Prostate gland (tissue), 2 donors: ENCODE measurements around the gene F5. TPM values are rescaled to one million over a fixed set of nuclear protein-coding genes. Genes with fewer than 3 reads are reported as not detected.

Experiments used
- DNase-seq: peaks from one replicate; pipeline ENCODE4 v3.0.0-alpha.2; 2019; ENCODE audit warnings: low spot score
- H3K27ac ChIP-seq, 2 donors: fragments of 200-600 bp; sonication (generic); 2 replicates each; pipeline ENCODE4 v1.5.1; 2017 to 2019
- H3K27me3 ChIP-seq: fragments of 200-600 bp; sonication (generic); replicated peaks from 2 replicates; pipeline ENCODE4 v1.5.1; 2019; ENCODE audit not compliant: insufficient read depth
- H3K36me3 ChIP-seq, 2 donors: fragments of 200-600 bp; sonication (generic); 1 replicate in 1 of 2; 2 replicates in 1 of 2; pipeline versions ENCODE4 v1.5.1 to v1.8.1; 2017 to 2019
- H3K4me1 ChIP-seq: fragments of 200-600 bp; sonication (generic); replicated peaks from 2 replicates; pipeline ENCODE4 v1.5.1; 2019
- H3K4me3 ChIP-seq, 2 donors: fragments of 200-600 bp; sonication (generic); 2 replicates each; pipeline ENCODE4 v1.5.1; 2017 to 2019
- H3K9me3 ChIP-seq: fragments of 200-600 bp; sonication (generic); 2 replicates; pipeline ENCODE4 v1.5.1; 2017
- CTCF ChIP-seq, 4 experiments: fragments of 200-600 bp in 2 of 4; fragments of 450-650 bp in 2 of 4; sonication (generic) in 2 of 4; IDR thresholded peaks; 1 replicate in 3 of 4; 2 replicates in 1 of 4; pipeline ENCODE4 v1.5.1; 2016 to 2019; ENCODE audit warnings: antibody characterized with exemption in 4 of 4, mild to moderate bottlenecking in 2 of 4, moderate library complexity in 2 of 4
- POLR2A ChIP-seq: fragments of 450-650 bp; IDR thresholded peaks from one replicate; pipeline ENCODE4 v1.6.1; 2016; ENCODE audit warnings: antibody characterized with exemption, mild to moderate bottlenecking
- POLR2AphosphoS5 ChIP-seq: sonication (generic); formaldehyde crosslinking; IDR thresholded peaks from one replicate; pipeline ENCODE4 v1.6.1; 2017; ENCODE audit warnings: antibody characterized with exemption
- WGBS: methylation state at CpG from one replicate; pipeline ENCODE4 v1.1.5; 2018; 5-methylcytosine and 5-hydroxymethylcytosine counted together
- intact Hi-C: fragments of 100-400 bp; cut with DNase I; formaldehyde crosslinking; loops from one replicate; pipeline ENCODE4 v1.14.2; 2022
- total RNA-seq, 2 donors: library from RNA; depleted of rRNA; stranded (reverse); fragments of >200 nt; gene quantifications; one replicate each; pipeline ENCODE4 v1.1.0, GENCODE V29; 2016

The F5 gene
- total RNA-seq, 2 donors from 2014 or later, result 1.1 to 8.4 TPM

GRCh38 chr1:169486281-169487051, 99.8 kb downstream of the F5 start:
- H3K4me3 ChIP-seq, result peak overlapping the region; percentile 61 to 72
- no peaks in the 10 kb centered on the region for H3K27me3 ChIP-seq
- peak overlapping the region; percentile 95 to 96 for H3K27ac ChIP-seq
- TF ChIP-seq POLR2A (no peak), POLR2AphosphoS5 (no peak), CTCF (IDR thresholded peaks at IDR 0.05) (no peak)
- H3K36me3 ChIP-seq, result no peaks in the 10 kb centered on the region
- no peaks in the 10 kb centered on the region for H3K9me3 ChIP-seq
- no peak for DNase-seq
- no peaks in the 10 kb centered on the region for H3K4me1 ChIP-seq
- intact Hi-C loops, result loop anchor here (2.0 to 5.0 kb wide), 2 partner anchors 24 to 379 kb away; partner anchors contain the start of gene ATP1B1
- WGBS, result under 1% methylated on average over 14 of the region's 14 CpGs

GRCh38 chr1:169485431-169486280, 100.6 kb downstream of the F5 start, which contains the start of gene SLC19A2:
Gene SLC19A2 (minus strand): TSS chr1:169485944. CDS start chr1:169485766, 178 bp downstream.
- intact Hi-C loops, result loop anchor here (2.0 to 5.0 kb wide), 2 partner anchors 25 to 378 kb away; partner anchors contain the start of gene ATP1B1
- peak within 1 kb of the TSS; percentile 61 to 72 for H3K4me3 ChIP-seq
- no peaks in the 10 kb centered on the region for H3K9me3 ChIP-seq
- peak; percentile 100 for DNase-seq
- H3K4me1 ChIP-seq, result no peaks in the 10 kb centered on the region
- no peaks in the 10 kb centered on the region for H3K36me3 ChIP-seq
- WGBS, result under 1% methylated on average over 84 of the region's 85 CpGs
- TF ChIP-seq POLR2AphosphoS5, result peak; percentile 99
- peak in 2 of 4 experiments; percentile 27 to 52 for TF ChIP-seq CTCF (IDR thresholded peaks at IDR 0.05)
- TF ChIP-seq POLR2A, result peak; percentile 93
- H3K27ac ChIP-seq, result peak within 1 kb of the TSS; percentile 95 to 96
- no peaks in the 10 kb centered on the region for H3K27me3 ChIP-seq

GRCh38 chr1:169484683-169485430, 101.4 kb downstream of the F5 start:
- DNase-seq, result peak; percentile 42
- Histone ChIP-seq H3K9me3 (no peaks in the 10 kb centered on the region), H3K4me1 (no peaks in the 10 kb centered on the region), H3K27ac (peak overlapping the region; percentile 95 to 96), H3K4me3 (peak overlapping the region; percentile 61 to 72), H3K27me3 (no peaks in the 10 kb centered on the region), H3K36me3 (no peaks in the 10 kb centered on the region)
- TF ChIP-seq CTCF (IDR thresholded peaks at IDR 0.05) (no peak), POLR2AphosphoS5 (no peak), POLR2A (no peak)
- WGBS, result 11% methylated on average over 15 of the region's 15 CpGs
- intact Hi-C loops, result loop anchor here (5.0 kb wide), 1 partner anchor 378 kb away; the partner anchor contains the start of gene ATP1B1

GRCh38 chr1:169484101-169484500, 102.2 kb downstream of the F5 start:
- peak overlapping the region; percentile 61 to 72 for H3K4me3 ChIP-seq
- no peak for DNase-seq

More at GRCh38 chr1:169484101-169484500, 102.2 kb downstream of the F5 start:
- no peak for TF ChIP-seq CTCF (IDR thresholded peaks at IDR 0.05)
- TF ChIP-seq POLR2AphosphoS5, result no peak
- TF ChIP-seq POLR2A, result no peak
- no peaks in the 10 kb centered on the region for H3K36me3 ChIP-seq
- intact Hi-C loops, result no loop called here
- H3K4me1 ChIP-seq, result no peaks in the 10 kb centered on the region
- 57% methylated on average over 4 of the region's 4 CpGs for WGBS
- no peaks in the 10 kb centered on the region for H3K27me3 ChIP-seq
- H3K27ac ChIP-seq, result peak overlapping the region; percentile 95 to 96
- no peaks in the 10 kb centered on the region for H3K9me3 ChIP-seq
